ENCODE results near the gene LIF.

Gene LIF

DNA sequence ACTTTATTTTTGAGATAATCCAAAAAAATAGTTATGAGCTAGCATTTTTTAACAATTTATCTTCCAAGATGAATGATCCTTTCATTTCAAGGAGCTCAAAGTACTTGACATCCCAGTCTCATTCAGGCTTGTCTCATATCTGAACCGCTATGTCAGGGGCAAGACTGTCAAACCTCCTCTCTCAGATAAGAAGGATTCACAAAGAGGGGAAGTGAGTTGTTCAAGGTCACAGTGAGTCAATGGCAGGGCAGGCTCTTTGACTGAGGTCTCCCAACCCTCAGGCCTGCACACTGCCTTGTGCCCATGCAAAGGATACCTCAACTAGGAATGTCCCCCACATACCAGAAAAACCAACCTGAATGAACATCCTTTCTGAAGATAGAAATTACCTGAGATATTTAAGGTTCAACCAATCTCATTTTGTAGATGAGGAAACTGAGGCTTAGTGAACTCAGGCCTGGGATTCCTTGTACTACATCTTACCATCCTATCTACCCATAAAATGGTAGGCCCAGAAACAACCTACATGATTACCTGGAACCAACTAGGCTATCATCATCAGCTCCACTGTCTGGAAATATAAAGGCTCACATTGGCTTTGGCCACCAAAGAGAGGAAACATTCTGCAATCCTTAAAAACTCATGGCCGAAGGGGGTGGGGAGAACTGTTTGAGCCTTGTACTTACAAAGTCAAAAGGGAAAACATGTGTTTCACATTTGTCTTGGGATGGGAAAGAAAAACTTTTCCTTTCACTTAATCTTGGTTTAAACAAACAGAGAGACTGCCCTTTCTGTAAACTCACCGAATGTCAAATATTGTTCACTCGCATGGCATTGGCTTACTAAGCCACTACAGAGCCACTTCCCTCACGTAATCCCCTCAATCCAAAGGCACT is 51.1 kb downstream of the LIF start:
- in situ Hi-C loops (cut with MboI; ENCODE audit: low sequenced_read_pairs): no loop called here

DNA sequence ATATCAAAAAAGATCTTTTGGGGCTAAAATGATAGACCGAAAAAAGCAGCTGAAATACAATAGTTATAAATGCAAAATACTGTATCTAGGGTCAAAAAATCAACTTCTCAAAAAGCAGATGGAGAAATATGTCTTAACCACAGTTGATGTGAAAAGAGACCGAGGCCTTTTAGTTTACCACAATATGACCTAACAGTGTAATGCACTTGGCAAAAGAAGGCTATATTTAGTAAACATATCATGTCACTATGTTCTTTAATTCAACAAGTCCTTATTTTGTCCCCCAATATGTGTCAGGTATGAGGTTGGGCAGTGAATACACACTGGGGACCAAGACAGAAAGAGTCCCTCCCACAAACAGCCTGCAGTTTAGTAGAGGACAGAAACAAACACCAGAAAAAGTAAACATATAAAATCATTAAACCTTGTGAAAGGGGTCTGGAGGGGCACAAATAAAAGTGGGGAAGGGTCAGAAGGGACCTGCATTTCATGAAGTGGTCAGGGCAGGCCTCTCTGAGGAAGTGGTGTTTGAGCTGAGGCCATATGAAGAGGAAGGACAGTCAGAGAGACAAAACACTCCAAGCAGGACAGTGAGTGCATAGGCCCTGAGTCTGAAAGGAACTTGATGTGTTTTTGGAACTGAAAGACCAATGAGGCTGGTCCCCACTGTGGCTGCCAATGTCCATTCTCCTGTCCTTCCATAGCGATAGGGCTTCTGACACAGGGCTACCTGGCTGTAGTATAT is 53.4 kb downstream of the LIF start:
- in situ Hi-C loops (cut with MboI; ENCODE audit: low sequenced_read_pairs): no loop called here

GRCh38 chr22:30192427-30192826 is 54.1 kb downstream of the LIF start:
- in situ Hi-C loops (cut with MboI; ENCODE audit: low sequenced_read_pairs): no loop called here

GRCh38 chr22:30191040-30191701 is 55.4 kb downstream of the LIF start:
- in situ Hi-C loops (cut with MboI; ENCODE audit: low sequenced_read_pairs): no loop called here

- in situ Hi-C loops (cut with MboI; ENCODE audit: low sequenced_read_pairs): no loop called here
Measured at GRCh38 chr22:30190574-30190973, 56.0 kb downstream of the LIF start.

Measured in HL-60/S4 treated with retinoic acid at 250 ng/mL for 4 days and 3 days (cell line).